HEK293T (cell line): ENCODE measurements around the gene KIAA0513.

Experiments used
- CTCF ChIA-PET: fragments of 350-600 bp; formaldehyde crosslinking; extraction: SDS; loops from one replicate; lab custom pipeline; 2021; ENCODE audit warnings: antibody characterized with exemption, inconsistent platforms; lab: Yijun Ruan, JAX
- POLR2A ChIA-PET: fragments of 350-600 bp; formaldehyde crosslinking; extraction: SDS; loops from one replicate; lab custom pipeline; 2020; ENCODE audit warnings: antibody characterized with exemption, inconsistent platforms; lab: Yijun Ruan, JAX
- DNase-seq: peaks from one replicate; pipeline ENCODE4 v3.0.0; 2012; ENCODE audit warnings: mixed read lengths; ENCODE audit errors: extremely low spot score
- ARNT ChIP-seq: fragments of 450-650 bp; IDR thresholded peaks from 2 replicates; pipeline ENCODE4 v1.6.1; 2017; ENCODE audit warnings: mild to moderate bottlenecking
- BHLHE40 ChIP-seq: fragments of 450-650 bp; IDR thresholded peaks from 2 replicates; pipeline ENCODE4 v1.6.1; 2016; ENCODE audit warnings: mild to moderate bottlenecking, moderate library complexity, borderline replicate concordance
- CTBP1 ChIP-seq: fragments of 450-650 bp; IDR thresholded peaks from 2 replicates; pipeline ENCODE4 v1.6.1; 2016; ENCODE audit warnings: borderline replicate concordance
- ELF4 ChIP-seq: fragments of 450-650 bp; IDR thresholded peaks from 2 replicates; pipeline ENCODE4 v1.6.1; 2017; ENCODE audit warnings: antibody characterized with exemption
- FOXA1 ChIP-seq: fragments of 450-650 bp; IDR thresholded peaks from 2 replicates; pipeline ENCODE4 v1.6.1; 2016; ENCODE audit warnings: mild to moderate bottlenecking
- FOXK2 ChIP-seq: fragments of 450-650 bp; IDR thresholded peaks from 2 replicates; pipeline ENCODE4 v1.6.1; 2016; ENCODE audit warnings: mild to moderate bottlenecking
- FOXM1 ChIP-seq: fragments of 450-650 bp; IDR thresholded peaks from 2 replicates; pipeline ENCODE4 v1.6.1; 2017; ENCODE audit warnings: mild to moderate bottlenecking, borderline replicate concordance
- HDGF ChIP-seq: fragments of 450-650 bp; IDR thresholded peaks from 2 replicates; pipeline ENCODE4 v1.6.1; 2017; ENCODE audit warnings: antibody characterized with exemption, borderline replicate concordance
- L3MBTL2 ChIP-seq: fragments of 450-650 bp; conservative IDR thresholded peaks from 2 replicates; pipeline ENCODE4 v1.6.1; 2016; ENCODE audit warnings: mild to moderate bottlenecking
- LEF1 ChIP-seq: fragments of 450-650 bp; IDR thresholded peaks from 2 replicates; pipeline ENCODE4 v1.6.1; 2017; ENCODE audit warnings: mild to moderate bottlenecking, borderline replicate concordance
- NFRKB ChIP-seq: fragments of 450-650 bp; IDR thresholded peaks from 2 replicates; pipeline ENCODE4 v1.6.1; 2016; ENCODE audit warnings: mild to moderate bottlenecking, moderate library complexity
- PKNOX1 ChIP-seq: fragments of 450-650 bp; IDR thresholded peaks from 2 replicates; pipeline ENCODE4 v1.6.1; 2016
- SP1 ChIP-seq: fragments of 450-650 bp; IDR thresholded peaks from 2 replicates; pipeline ENCODE4 v1.6.1; 2017
- SUZ12 ChIP-seq: fragments of 450-650 bp; IDR thresholded peaks from 2 replicates; pipeline ENCODE4 v1.6.1; 2016; ENCODE audit warnings: mild to moderate bottlenecking
- TARDBP ChIP-seq: fragments of 450-650 bp; IDR thresholded peaks from 2 replicates; pipeline ENCODE4 v1.6.1; 2016
- ZNF384 ChIP-seq: fragments of 450-650 bp; IDR thresholded peaks from 2 replicates; pipeline ENCODE4 v1.6.1; 2016

KIAA0513 gene

GRCh38 chr16:85006639-85007038 is 21.0 kb upstream of the KIAA0513 start:
- DNase-seq, result no peak
- ChIA-PET CTCF (interaction anchor here (1.7 kb wide), 1 partner anchor 35 kb away, joined by 5 read pairs; no protein-coding TSS in a partner anchor), POLR2A (no interaction called here)
- TF ChIP-seq ZNF384 (no peak), FOXM1 (no peak), PKNOX1 (no peak), LEF1 (no peak), L3MBTL2 (no peak), FOXA1 (no peak), CTBP1 (no peak), FOXK2 (no peak), NFRKB (no peak), TARDBP (no peak), ELF4 (no peak), ARNT (no peak), BHLHE40 (no peak), HDGF (no peak), SUZ12 (no peak), SP1 (no peak)

GRCh38 chr16:85007496-85008214 is 19.9 kb upstream of the KIAA0513 start:
- POLR2A ChIA-PET, result no interaction called here
- no peak for TF ChIP-seq ZNF384
- no peak for TF ChIP-seq FOXM1
- no peak for TF ChIP-seq SP1
- TF ChIP-seq SUZ12, result no peak
- TF ChIP-seq FOXK2, result no peak
- no peak for TF ChIP-seq LEF1
- no peak for TF ChIP-seq CTBP1
- TF ChIP-seq NFRKB, result no peak
- no peak for TF ChIP-seq PKNOX1
- TF ChIP-seq TARDBP, result no peak
- TF ChIP-seq FOXA1, result no peak
- no peak for TF ChIP-seq L3MBTL2
- TF ChIP-seq HDGF, result no peak
- TF ChIP-seq BHLHE40, result no peak
- TF ChIP-seq ARNT, result no peak
- no peak for DNase-seq
- CTCF ChIA-PET, result interaction anchor here (0.5 kb wide), 1 partner anchor 18 kb away, joined by 4 read pairs; no protein-coding TSS in a partner anchor

GRCh38 chr16:85008271-85008670 is 19.3 kb upstream of the KIAA0513 start:
- ChIA-PET CTCF (interaction anchor here (0.5 kb wide), 1 partner anchor 17 kb away, joined by 4 read pairs; no protein-coding TSS in a partner anchor), POLR2A (no interaction called here)
- no peak for DNase-seq
- TF ChIP-seq PKNOX1 (0 out of 2 replicates have a peak, but pooled peaks have one; percentile 29), CTBP1 (no peak)

GRCh38 chr16:85010446-85010930 is 17.1 kb upstream of the KIAA0513 start:
- TF ChIP-seq ARNT (no peak), PKNOX1 (peak; percentile 81)
- POLR2A ChIA-PET, result interaction anchor here (0.8 to 4.2 kb wide), 12 partner anchors 9 to 332 kb away, joined by 3 to 46 read pairs (median 5); partner anchors contain the start of gene KIAA0513
- CTCF ChIA-PET, result interaction anchor here (1.5 kb wide), 1 partner anchor 41 kb away, joined by 9 read pairs; no protein-coding TSS in a partner anchor
- no peak for DNase-seq

GRCh38 chr16:85010931-85011845 is 16.4 kb upstream of the KIAA0513 start, which contains the start of gene ZDHHC7:
Gene ZDHHC7, minus strand, starts transcription at chr16:85011535. Its CDS starts 20,917 bp downstream, at chr16:84990618.
- CTCF ChIA-PET, result interaction anchor here (0.7 to 1.5 kb wide), 2 partner anchors 40 to 45 kb away, joined by 3 to 9 read pairs; no protein-coding TSS in a partner anchor
- POLR2A ChIA-PET, result interaction anchor here (0.8 to 4.2 kb wide), 15 partner anchors 9 to 333 kb away, joined by 3 to 46 read pairs (median 5); partner anchors contain the start of gene KIAA0513
- TF ChIP-seq FOXM1, result no peak
- TF ChIP-seq SUZ12, result no peak
- TF ChIP-seq CTBP1, result no peak
- TF ChIP-seq LEF1, result no peak
- TF ChIP-seq HDGF, result no peak
- TF ChIP-seq L3MBTL2, result peak; percentile 58
- peak; percentile 93 for DNase-seq
